Subcutaneous abdominal adipose tissue (tissue), 5 donors: ENCODE data around the gene RRAGB.
A peak's percentile ranks its signal among the peaks of the same experiment; 100 is the strongest.
"Not testable (repeated sequence)": the region's sequence is repeated elsewhere in the genome, so short reads cannot be mapped to it uniquely, and the experiment has no call there.

Experiments used
- H3K27ac ChIP-seq: one replicate; pipeline ENCODE4 v1.7.0; 2013; ENCODE audit warnings: low read depth, mild to moderate bottlenecking, inconsistent platforms, low read length, moderate library complexity
- H3K27me3 ChIP-seq, 5 donors: one replicate each; pipeline ENCODE4 v1.7.0; 2013; ENCODE audit warnings: low read length in 5 of 5, inconsistent platforms in 1 of 5; ENCODE audit not compliant: control insufficient read depth in 5 of 5, insufficient read depth in 4 of 5
- H3K36me3 ChIP-seq, 5 donors: one replicate each; pipeline ENCODE4 v1.7.0; 2013; ENCODE audit warnings: low read length in 5 of 5; ENCODE audit not compliant: control insufficient read depth in 5 of 5, insufficient read depth in 5 of 5
- H3K4me1 ChIP-seq, 5 donors: one replicate each; pipeline ENCODE4 v1.7.0; 2013; ENCODE audit warnings: low read length in 5 of 5, mild to moderate bottlenecking in 3 of 5, moderate library complexity in 1 of 5; ENCODE audit not compliant: control insufficient read depth in 5 of 5, insufficient read depth in 5 of 5
- H3K4me3 ChIP-seq, 5 donors: one replicate each; pipeline ENCODE4 v1.7.0; 2013; ENCODE audit warnings: low read length in 5 of 5, low read depth in 1 of 5
- H3K9ac ChIP-seq, 5 donors: one replicate each; pipeline ENCODE4 v1.7.0; 2013; ENCODE audit warnings: low read length in 5 of 5, mild to moderate bottlenecking in 4 of 5, moderate library complexity in 3 of 5
- H3K9me3 ChIP-seq, 5 donors: one replicate each; pipeline ENCODE4 v1.7.0; 2013; ENCODE audit warnings: low read length in 5 of 5; ENCODE audit not compliant: control insufficient read depth in 5 of 5
- donor health status: healthy.
- donor health status: healthy.
- donor health status: healthy.
- donor health status: healthy.
- donor health status: healthy.

The RRAGB gene

DNA sequence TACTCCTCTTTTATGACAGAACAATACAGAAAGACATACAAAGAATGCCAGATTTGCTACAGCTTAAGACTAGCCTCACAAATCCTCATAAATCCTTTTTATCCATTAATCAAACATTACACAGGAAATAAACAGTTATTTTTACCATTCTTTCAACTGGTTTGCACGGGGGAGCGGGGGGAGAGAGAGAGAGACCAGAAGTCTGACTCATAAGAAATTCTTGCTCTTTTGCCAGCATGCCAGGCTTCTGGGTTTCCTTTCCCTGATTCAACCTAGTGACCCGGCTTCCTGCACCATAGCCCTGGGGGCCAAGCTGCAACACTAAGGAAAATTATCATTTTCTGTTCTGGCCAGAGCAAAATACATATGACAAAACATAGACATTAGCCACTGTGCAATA lies 6.8 kb upstream of the RRAGB start:
- H3K4me1 ChIP-seq, result no peaks in the 10 kb centered on the region
- H3K27ac ChIP-seq, result no peak overlapping the region
- peaks cover 0 to 4% (median under 1%) of the 10 kb centered on the region in 5 donors for H3K27me3 ChIP-seq
- no peak overlapping the region for H3K9ac ChIP-seq
- no peaks in the 10 kb centered on the region for H3K36me3 ChIP-seq
- peaks cover 3 to 30% (median 19%) of the 10 kb centered on the region in 5 donors for H3K9me3 ChIP-seq
- H3K4me3 ChIP-seq, result no peak overlapping the region

GRCh38 chrX:55713631-55714030 lies 3.9 kb upstream of the RRAGB start:
- H3K4me1 ChIP-seq, result peaks cover 0 to 7% (median 5%) of the 10 kb centered on the region in 5 donors
- no peaks in the 10 kb centered on the region for H3K36me3 ChIP-seq
- no peak overlapping the region for H3K4me3 ChIP-seq
- peaks cover 0 to 6% (median 4%) of the 10 kb centered on the region in 5 donors for H3K27me3 ChIP-seq
- H3K9ac ChIP-seq, result no peak overlapping the region
- H3K27ac ChIP-seq, result no peak overlapping the region
- H3K9me3 ChIP-seq, result peaks cover 3 to 25% (median 16%) of the 10 kb centered on the region in 5 donors

GRCh38 chrX:55714161-55714560 lies 3.4 kb upstream of the RRAGB start:
- H3K4me1 ChIP-seq, result peaks cover 0 to 10% (median 9%) of the 10 kb centered on the region in 5 donors
- no peak overlapping the region for H3K9ac ChIP-seq
- no peak overlapping the region for H3K4me3 ChIP-seq
- peaks cover 3 to 20% (median 12%) of the 10 kb centered on the region in 5 donors for H3K9me3 ChIP-seq
- H3K27ac ChIP-seq, result no peak overlapping the region
- H3K36me3 ChIP-seq, result no peaks in the 10 kb centered on the region
- peaks cover 0 to 6% (median 4%) of the 10 kb centered on the region in 5 donors for H3K27me3 ChIP-seq

DNA sequence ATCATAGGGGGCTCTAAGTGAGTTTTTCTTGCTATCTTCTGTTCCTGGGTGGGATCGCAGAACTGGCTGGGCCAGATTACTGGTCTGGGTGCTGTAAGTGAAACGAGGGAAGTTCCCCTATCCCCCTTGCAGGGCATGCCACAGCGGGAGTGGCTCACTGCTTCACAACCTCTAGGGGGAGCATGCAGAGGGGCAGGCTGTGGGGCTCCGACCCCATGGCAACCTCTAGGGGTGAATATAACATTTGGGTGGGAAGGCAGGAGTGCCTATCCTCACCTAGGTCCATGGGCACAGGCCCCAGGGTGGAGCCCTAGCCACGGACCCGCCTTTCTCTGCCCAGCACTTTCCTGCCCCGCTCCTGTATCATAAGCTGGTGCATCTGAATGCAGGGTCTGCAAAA lies 1.7 kb upstream of the RRAGB start:
- peaks cover 0 to 8% (median 4%) of the 10 kb centered on the region in 5 donors for H3K36me3 ChIP-seq
- H3K9me3 ChIP-seq, result peaks cover 0 to 7% (median under 1%) of the 10 kb centered on the region in 5 donors
- no peak overlapping the region for H3K9ac ChIP-seq
- no peak overlapping the region for H3K27ac ChIP-seq
- H3K4me1 ChIP-seq, result peaks cover 0 to 14% (median 10%) of the 10 kb centered on the region in 5 donors
- H3K4me3 ChIP-seq, result no peak overlapping the region
- peaks cover 0 to 6% (median 4%) of the 10 kb centered on the region in 5 donors for H3K27me3 ChIP-seq

DNA sequence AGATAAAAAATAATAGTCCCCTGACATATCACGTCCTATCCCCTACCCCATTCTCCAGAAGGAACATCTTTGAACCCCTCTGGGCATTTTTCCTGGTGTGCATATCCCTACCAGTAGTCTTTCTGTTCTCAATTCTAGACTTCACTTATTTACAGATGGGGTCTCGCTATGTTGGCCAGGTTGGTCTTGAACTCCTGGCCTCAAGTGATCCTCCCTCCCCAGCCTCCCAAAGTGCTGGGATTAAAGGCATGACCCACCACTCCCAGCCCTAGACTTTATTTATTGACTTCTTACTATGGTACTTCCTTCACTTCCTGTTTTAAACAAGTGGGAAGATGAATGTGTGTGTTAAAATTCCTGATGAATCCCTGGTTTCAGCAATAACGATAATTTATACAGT lies 612 bp upstream of the RRAGB start:
- H3K4me3 ChIP-seq, result peak overlapping the region in 4 of 5 donors; percentile 33 to 82 (median 73)
- peaks cover 0 to 6% (median 3%) of the 10 kb centered on the region in 5 donors for H3K27me3 ChIP-seq
- peaks cover 0 to 14% (median 10%) of the 10 kb centered on the region in 5 donors for H3K4me1 ChIP-seq
- H3K9ac ChIP-seq, result peak overlapping the region in 1 of 5 donors; percentile 4
- H3K27ac ChIP-seq, result peak overlapping the region; percentile 24
- no peaks in the 10 kb centered on the region for H3K9me3 ChIP-seq
- peaks cover 3 to 18% (median 7%) of the 10 kb centered on the region in 5 donors for H3K36me3 ChIP-seq

DNA sequence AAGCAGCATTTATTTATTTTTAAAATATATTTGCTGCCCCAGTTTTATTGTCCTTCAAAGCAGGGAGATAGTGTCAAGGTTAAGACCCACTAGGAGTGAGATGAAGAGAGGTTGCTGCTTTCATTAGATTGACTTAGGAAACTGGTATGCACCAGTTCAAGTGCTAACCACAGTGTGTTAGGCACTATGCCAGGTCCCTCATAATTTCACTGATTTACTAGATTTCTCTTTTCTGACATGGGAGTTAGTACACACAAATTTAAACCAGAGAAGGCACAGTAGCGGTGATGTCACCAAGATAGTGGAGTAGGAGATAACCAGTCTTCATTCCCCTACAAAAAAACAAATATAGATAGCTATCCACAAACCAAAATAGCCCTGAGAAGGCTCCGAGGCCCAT lies 14.3 kb downstream of the RRAGB start:
- Histone ChIP-seq H3K4me3 (no peak overlapping the region), H3K9ac (no peak overlapping the region), H3K9me3 (peaks cover 0 to 6% (median 2%) of the 10 kb centered on the region in 5 donors), H3K27ac (no peak overlapping the region), H3K36me3 (peaks cover 16 to 37% (median 28%) of the 10 kb centered on the region in 5 donors), H3K4me1 (no peaks in the 10 kb centered on the region), H3K27me3 (no peaks in the 10 kb centered on the region)

DNA sequence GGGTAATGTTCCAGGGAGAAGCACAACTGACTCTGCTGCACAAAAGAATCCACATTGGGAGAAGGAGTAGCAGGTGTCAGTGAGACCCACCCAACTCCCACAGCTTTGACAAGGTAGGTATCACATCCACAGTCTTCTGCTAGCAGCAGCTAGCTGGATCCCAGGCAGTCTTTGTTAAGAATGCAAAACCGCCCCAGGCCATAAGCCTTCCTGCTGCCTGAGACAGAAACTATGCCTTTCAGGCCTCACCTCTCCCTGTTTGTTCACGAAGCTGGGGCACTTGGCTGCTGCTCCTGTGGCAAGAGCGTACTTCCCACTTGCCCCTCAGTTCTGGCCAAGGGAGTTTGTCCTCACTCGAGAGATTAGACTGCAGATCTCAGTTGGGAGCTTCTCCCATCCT lies 21.4 kb downstream of the RRAGB start:
- Histone ChIP-seq H3K9ac (no peak overlapping the region), H3K9me3 (peaks cover 0 to 6% (median 2%) of the 10 kb centered on the region in 5 donors), H3K4me3 (no peak overlapping the region), H3K4me1 (no peaks in the 10 kb centered on the region), H3K27ac (no peak overlapping the region), H3K36me3 (peaks cover 4 to 43% (median 22%) of the 10 kb centered on the region in 5 donors), H3K27me3 (peaks cover 0 to 11% (median 3%) of the 10 kb centered on the region in 5 donors)

- H3K4me3 ChIP-seq, result no peak overlapping the region
- H3K36me3 ChIP-seq, result peaks cover 6 to 51% (median 28%) of the 10 kb centered on the region in 5 donors
- no peak overlapping the region for H3K27ac ChIP-seq
- H3K9ac ChIP-seq, result no peak overlapping the region
- H3K4me1 ChIP-seq, result no peaks in the 10 kb centered on the region
- peaks cover 0 to 10% (median 3%) of the 10 kb centered on the region in 5 donors for H3K27me3 ChIP-seq
- peaks cover 0 to 3% (median 0%) of the 10 kb centered on the region in 5 donors for H3K9me3 ChIP-seq
These were observed 25.1 kb downstream of the RRAGB start for GRCh38 chrX:55742649-55743048.

GRCh38 chrX:55748463-55748862 lies 30.9 kb downstream of the RRAGB start:
- not testable (repeated sequence) for H3K27me3 ChIP-seq, H3K4me3 ChIP-seq, H3K27ac ChIP-seq, H3K9ac ChIP-seq, H3K9me3 ChIP-seq, H3K4me1 ChIP-seq
- peaks cover 6 to 29% (median 18%) of the 10 kb centered on the region in 5 donors for H3K36me3 ChIP-seq

- peaks cover 6 to 32% (median 27%) of the 10 kb centered on the region in 5 donors for H3K36me3 ChIP-seq
- H3K9me3 ChIP-seq, result no peaks in the 10 kb centered on the region
- H3K27ac ChIP-seq, result no peak overlapping the region
- no peaks in the 10 kb centered on the region for H3K4me1 ChIP-seq
- no peak overlapping the region for H3K9ac ChIP-seq
- H3K4me3 ChIP-seq, result no peak overlapping the region
- peaks cover 0 to 5% (median 0%) of the 10 kb centered on the region in 5 donors for H3K27me3 ChIP-seq
These were observed 32.7 kb downstream of the RRAGB start for GRCh38 chrX:55750256-55750655.
